ENCODE measurements around the gene LEP. TPM values are rescaled to one million over a fixed set of nuclear protein-coding genes. Genes with fewer than 3 reads are reported as not detected.

Gene LEP
- polyA plus RNA-seq, 1 of the 3 experiments (the other 2 are of a cell fraction): not detected

DNA sequence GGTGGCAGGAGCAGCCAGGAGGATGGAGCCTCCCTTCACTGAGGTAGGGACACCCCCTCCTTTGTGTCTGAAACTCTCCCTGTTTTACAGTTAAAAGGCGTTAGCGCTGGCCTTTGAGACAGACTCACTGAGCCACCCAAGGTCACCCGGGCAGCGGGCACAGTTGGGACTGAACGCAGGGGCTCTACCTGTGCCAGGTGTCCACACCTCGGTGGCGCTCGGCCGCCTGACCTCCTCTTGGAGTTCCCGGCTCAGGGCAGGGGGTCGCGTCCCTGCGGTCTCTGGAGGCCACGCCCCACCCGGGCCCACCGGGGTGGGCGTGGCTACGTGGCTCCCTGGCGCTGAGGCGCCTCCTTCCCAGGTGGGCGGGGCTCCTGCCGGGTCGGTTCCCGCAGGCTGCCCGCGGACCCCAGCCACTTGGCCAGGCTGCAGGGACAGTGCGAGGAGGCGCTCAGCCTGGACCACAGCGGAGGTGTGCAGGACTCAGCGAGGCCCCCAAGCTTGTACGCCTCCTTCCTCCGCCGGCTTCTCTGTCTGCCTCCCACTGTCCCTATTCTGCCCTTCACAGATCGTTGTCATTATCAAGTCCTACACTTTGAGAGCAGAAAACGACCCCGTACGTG, 39.9 kb upstream of the LEP start:
- no peaks in the 10 kb centered on the region for H3K9me2 ChIP-seq
- no peaks in the 10 kb centered on the region for H4K20me1 ChIP-seq (ENCODE audit: insufficient read depth)
- ChIA-PET CTCF (interaction anchor here (2.1 to 4.8 kb wide), 5 partner anchors 8 to 496 kb away, joined by 7 to 64 read pairs (median 16); no protein-coding TSS in a partner anchor), POLR2A (no interaction called here)
- no peak overlapping the region for H2AFZ ChIP-seq (ENCODE audit: low read depth)
- no peak overlapping the region for H3K27ac ChIP-seq (ENCODE audit: low read depth in 2 of 2, low read length in 1 of 2)
- no peaks in the 10 kb centered on the region for H3K79me2 ChIP-seq (ENCODE audit: insufficient read depth)
- no peak overlapping the region for H3K9ac ChIP-seq
- DNase-seq: peak; percentile 93
- WGBS (ENCODE audit: low lambda C conversion rate): 20% methylated on average over 23 of the region's 37 CpGs
- TF ChIP-seq MAX (IDR thresholded peaks at IDR 0.05; ENCODE audit: low read depth): no peak
- TF ChIP-seq, protein P1, sequence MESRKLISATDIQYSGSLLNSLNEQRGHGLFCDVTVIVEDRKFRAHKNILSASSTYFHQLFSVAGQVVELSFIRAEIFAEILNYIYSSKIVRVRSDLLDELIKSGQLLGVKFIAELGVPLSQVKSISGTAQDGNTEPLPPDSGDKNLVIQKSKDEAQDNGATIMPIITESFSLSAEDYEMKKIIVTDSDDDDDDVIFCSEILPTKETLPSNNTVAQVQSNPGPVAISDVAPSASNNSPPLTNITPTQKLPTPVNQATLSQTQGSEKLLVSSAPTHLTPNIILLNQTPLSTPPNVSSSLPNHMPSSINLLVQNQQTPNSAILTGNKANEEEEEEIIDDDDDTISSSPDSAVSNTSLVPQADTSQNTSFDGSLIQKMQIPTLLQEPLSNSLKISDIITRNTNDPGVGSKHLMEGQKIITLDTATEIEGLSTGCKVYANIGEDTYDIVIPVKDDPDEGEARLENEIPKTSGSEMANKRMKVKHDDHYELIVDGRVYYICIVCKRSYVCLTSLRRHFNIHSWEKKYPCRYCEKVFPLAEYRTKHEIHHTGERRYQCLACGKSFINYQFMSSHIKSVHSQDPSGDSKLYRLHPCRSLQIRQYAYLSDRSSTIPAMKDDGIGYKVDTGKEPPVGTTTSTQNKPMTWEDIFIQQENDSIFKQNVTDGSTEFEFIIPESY (IDR thresholded peaks at IDR 0.05; ENCODE audit: borderline replicate concordance, low read depth): no peak
- TF ChIP-seq NRF1 (IDR thresholded peaks at IDR 0.05; ENCODE audit: low read depth, low read length): no peak
- TF ChIP-seq SIN3A (IDR thresholded peaks at IDR 0.05; ENCODE audit: borderline replicate concordance, low read depth, low read length): no peak
- TF ChIP-seq, protein P2, sequence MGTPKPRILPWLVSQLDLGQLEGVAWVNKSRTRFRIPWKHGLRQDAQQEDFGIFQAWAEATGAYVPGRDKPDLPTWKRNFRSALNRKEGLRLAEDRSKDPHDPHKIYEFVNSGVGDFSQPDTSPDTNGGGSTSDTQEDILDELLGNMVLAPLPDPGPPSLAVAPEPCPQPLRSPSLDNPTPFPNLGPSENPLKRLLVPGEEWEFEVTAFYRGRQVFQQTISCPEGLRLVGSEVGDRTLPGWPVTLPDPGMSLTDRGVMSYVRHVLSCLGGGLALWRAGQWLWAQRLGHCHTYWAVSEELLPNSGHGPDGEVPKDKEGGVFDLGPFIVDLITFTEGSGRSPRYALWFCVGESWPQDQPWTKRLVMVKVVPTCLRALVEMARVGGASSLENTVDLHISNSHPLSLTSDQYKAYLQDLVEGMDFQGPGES (IDR thresholded peaks at IDR 0.05; ENCODE audit: low read depth, low read length): no peak
- TF ChIP-seq NFIC (IDR thresholded peaks at IDR 0.05; ENCODE audit: borderline replicate concordance): no peak
- TF ChIP-seq, protein P3, sequence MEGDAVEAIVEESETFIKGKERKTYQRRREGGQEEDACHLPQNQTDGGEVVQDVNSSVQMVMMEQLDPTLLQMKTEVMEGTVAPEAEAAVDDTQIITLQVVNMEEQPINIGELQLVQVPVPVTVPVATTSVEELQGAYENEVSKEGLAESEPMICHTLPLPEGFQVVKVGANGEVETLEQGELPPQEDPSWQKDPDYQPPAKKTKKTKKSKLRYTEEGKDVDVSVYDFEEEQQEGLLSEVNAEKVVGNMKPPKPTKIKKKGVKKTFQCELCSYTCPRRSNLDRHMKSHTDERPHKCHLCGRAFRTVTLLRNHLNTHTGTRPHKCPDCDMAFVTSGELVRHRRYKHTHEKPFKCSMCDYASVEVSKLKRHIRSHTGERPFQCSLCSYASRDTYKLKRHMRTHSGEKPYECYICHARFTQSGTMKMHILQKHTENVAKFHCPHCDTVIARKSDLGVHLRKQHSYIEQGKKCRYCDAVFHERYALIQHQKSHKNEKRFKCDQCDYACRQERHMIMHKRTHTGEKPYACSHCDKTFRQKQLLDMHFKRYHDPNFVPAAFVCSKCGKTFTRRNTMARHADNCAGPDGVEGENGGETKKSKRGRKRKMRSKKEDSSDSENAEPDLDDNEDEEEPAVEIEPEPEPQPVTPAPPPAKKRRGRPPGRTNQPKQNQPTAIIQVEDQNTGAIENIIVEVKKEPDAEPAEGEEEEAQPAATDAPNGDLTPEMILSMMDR (IDR thresholded peaks at IDR 0.05): no peak
- no peak for TF ChIP-seq YY1 (IDR thresholded peaks at IDR 0.05; ENCODE audit: low read depth)
- TF ChIP-seq TAF1 (IDR thresholded peaks at IDR 0.05; ENCODE audit: borderline replicate concordance, low read depth, low read length): no peak
- TF ChIP-seq MXI1 (IDR thresholded peaks at IDR 0.05; ENCODE audit: low read depth, low read length): no peak
- TF ChIP-seq FOSL2 (IDR thresholded peaks at IDR 0.05; ENCODE audit: borderline replicate concordance, low read depth): no peak
- no peaks in the 10 kb centered on the region for H3K36me3 ChIP-seq (replicated peaks in 1 of 2; ENCODE audit: control insufficient read depth in 1 of 2, insufficient read depth in 2 of 2, low read length in 1 of 2)
- H3K4me2 ChIP-seq: no peak overlapping the region
- H3K4me3 ChIP-seq (ENCODE audit: low read depth in 2 of 2, low read length in 1 of 2): peak overlapping the region in 1 of 2 experiments; percentile 10; a peak in 1 of 4 replicates
- no peaks in the 10 kb centered on the region for H3K9me3 ChIP-seq
- H3F3A ChIP-seq (replicated peaks; ENCODE audit: insufficient read depth): no peaks in the 10 kb centered on the region
- peaks cover 0 to 8% of the 10 kb centered on the region in 2 experiments; a peak in 1 of 4 replicates for H3K4me1 ChIP-seq (ENCODE audit: control insufficient read depth in 1 of 2, insufficient read depth in 2 of 2, low read depth in 1 of 2, low read length in 1 of 2)
- H3K27me3 ChIP-seq (ENCODE audit: insufficient read depth): peaks cover 25% of the 10 kb centered on the region

All from SK-N-SH (cell line).